ENCODE measurements around the gene KCNQ1. TPM values are rescaled to one million over a fixed set of nuclear protein-coding genes. Genes with fewer than 3 reads are reported as not detected.

The KCNQ1 gene
- total RNA-seq, 1 donor from 2014 or later, result 0.31 TPM

- DNase-seq, result no peak
Measured at GRCh38 chr11:2665526-2666400, 221.0 kb downstream of the KCNQ1 start.

DNA sequence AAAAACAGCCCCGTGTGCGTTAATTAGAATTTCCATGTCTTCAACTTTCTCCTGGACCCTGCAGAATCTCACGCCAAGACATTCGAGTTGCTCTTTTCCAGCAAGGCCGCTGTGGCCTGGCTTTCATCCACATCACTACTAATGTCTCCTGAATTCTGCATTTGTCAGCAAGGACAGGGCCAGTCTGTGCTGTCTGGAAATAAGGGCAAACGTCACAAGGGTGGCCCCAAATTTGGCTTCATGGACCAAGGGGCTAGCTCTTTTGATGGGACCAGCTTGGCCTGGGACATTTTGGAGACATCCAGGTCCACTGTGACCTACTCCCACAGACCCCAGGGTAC lies 221.6 kb downstream of the KCNQ1 start:
- DNase-seq, result no peak

DNA sequence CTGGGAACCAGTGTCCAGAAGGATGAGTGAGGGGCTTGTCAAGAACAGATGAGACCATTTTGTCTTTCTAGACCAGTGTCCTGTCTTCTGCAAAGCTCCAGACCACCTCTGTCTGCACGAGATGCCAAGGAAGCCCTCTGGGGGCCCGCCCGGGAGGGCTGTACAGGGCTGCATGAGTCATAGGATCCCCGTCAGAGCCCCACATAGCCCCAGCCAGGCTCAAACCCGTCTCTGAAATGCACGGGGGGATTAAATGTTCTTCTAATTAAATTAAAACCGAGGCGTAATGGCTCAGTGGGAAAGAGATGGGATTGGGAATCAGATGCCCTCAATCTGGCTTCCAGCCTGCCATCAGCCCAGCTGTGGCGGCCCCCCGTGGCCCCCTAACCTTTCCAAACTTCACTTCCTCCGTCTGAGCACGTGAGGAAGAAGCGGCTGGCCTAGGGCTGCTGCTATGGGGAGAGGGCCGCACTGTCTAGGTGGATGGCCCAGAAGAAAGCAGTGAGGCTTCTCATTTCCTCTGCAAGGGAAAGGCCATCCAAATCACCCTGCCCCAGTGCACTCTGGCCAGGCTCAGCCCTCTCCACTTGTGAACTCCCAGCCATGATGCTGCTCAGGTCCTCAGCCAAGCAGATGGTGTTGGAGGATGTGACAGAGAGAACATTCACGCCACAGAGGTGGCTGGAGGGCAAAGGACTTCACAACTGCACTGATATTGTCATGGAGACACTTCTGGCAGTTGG lies 222.2 kb downstream of the KCNQ1 start:
- DNase-seq, result no peak

DNA sequence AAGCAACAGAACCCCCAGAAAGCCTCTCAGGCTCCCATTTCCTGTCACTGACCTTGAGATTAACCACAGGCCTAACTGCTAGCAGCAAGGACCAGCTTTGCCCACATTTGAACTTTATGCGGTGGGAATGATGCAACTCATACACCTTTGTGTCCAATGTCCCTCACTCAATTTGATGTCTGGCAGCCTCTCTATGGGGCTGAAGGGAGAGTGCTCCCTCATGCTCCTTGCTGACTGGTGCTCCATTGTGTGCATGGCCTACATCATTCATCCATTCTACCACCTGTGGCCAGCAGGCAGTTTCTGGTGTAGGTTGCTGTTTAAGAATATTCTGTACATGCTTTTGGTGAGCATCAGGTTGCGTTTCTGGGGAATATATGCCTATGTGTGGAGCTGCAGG lies 223.1 kb downstream of the KCNQ1 start:
- no peak for DNase-seq

GRCh38 chr11:2668876-2669275 lies 224.1 kb downstream of the KCNQ1 start:
- no peak for DNase-seq

DNA sequence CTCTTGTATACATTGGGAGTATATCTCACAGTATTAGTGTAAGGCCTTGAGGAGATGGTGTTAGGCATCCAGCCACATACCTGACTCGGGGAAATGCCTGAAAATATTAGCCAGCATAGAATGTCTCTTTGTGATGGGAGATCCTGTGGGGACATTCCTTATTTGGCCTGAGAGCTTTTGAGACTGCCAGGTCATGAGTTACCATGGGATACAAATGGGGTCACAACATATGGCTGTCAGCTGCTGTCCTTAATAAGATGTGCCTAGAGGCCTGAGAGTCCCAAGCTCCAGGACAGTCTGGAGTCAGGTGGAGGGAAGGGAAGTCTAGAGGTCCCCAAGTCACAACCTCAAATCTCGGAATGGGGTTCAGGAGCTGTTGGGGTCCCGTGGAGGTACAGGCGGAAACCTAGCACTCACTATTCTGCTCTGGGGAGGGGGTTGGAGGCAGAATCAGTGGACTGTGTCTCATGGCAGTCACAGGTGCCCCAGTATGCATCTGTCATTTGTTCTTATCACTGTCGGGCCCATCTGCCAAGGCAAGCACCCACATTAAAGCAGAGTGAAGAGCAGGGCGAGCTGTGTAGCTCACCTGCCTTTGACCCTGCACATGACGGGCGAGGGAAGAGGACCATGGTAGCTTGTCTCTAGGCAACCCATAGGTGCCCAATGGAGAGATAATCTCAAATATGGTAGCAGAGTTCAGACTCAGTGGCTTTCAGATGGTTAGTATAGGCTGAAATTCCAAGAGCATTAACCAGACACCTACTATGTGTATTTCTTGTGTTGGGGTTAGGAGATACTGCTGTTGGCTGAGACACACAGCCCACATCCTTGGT lies 225.0 kb downstream of the KCNQ1 start:
- no peak for DNase-seq

- no peak for DNase-seq
Measured at GRCh38 chr11:2670541-2671100, 225.8 kb downstream of the KCNQ1 start.

DNA sequence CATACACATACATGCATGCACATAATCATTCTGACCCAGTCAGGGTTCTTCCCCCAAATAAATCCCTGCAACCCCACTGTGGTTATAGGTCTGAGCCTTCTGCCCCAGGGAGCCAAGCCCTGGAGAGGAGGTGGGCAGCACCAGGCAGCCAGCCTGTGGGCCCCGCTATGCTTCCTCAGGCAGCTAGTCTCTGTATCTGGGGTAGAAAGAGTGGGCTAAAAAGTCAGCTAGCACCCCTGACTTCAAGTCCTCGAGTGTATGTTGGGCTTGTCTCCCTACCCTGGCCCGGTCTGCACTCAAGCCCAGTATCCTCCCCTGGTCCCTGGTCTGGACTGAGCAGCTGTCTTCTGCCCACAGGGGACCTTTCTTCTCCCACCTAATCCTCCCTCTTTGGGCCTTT lies 226.9 kb downstream of the KCNQ1 start:
- DNase-seq, result no peak

- DNase-seq, result no peak
Measured at GRCh38 chr11:2672553-2673249, 227.9 kb downstream of the KCNQ1 start.

- no peak for DNase-seq
Measured at GRCh38 chr11:2673250-2673610, 228.4 kb downstream of the KCNQ1 start.

DNA sequence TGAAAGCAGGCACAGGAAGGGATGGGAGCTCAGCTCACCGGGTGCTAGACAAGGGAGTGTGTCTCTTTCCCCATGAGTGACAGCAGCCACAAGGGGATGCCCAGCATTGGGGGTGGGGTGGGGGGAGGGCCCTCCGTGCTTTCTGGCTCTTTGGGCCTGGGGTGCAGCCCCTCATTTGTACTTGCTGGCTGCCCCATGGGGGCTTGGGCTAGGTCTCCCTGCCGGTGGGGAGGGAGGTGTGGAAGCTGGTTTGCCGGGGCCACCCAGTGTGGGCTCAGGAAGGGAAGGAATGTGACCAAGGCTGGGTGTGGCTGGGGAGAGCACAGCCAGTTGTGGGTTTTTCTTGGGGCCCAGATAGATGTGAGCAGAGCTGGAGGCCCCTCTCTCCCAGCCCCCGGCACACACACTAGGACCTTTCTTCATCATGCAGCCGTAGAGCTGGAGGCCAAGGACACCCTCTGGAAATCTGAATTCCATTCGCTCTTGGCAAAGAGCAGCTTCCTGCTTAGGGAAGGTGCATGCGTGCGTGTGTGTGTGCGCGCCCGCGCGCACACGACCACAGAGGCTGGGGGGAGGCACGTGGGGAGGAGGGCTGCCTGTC lies 229.2 kb downstream of the KCNQ1 start:
- DNase-seq, result no peak

GRCh38 chr11:2674658-2675131 lies 229.9 kb downstream of the KCNQ1 start:
- DNase-seq, result no peak

DNA sequence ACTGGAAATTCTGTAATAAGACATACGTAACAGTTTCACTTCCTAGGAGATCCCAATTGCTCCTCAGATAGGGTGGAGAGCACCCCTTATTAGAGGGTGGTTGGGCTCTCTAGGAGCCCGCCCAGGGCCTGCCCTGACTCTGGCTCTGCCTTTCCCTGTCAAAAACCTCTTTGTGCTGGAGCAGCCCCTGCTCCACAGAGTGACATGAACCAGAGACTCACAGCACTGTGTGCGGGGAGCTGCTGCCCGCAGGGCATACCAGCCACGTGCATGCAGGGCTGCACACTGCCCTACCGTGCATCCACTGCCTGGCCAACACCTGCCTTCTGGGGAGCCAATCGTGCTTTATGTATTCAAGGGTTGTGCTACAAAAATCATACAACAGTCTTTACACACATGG lies 230.7 kb downstream of the KCNQ1 start:
- DNase-seq, result no peak

DNA sequence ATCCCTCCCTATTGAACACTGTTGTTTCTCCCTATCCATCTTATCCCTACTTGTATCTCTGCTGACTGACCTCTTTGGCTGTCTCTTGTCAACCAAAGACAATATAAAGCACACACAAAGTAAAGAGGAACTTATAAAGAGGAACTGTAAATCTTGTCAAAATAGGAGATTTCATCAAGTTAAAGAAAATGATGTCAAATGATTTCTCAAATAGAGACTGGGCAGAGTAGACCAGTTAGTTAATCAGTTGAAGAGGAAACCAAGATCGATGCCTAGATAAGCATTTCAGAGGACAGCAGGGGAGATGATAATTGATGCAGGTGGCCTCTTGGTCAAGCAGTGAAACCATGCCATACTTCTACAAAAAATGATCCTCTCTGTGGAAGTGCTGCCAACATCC lies 232.3 kb downstream of the KCNQ1 start:
- DNase-seq, result no peak

- DNase-seq, result no peak
Measured at GRCh38 chr11:2678396-2678795, 233.6 kb downstream of the KCNQ1 start.

DNA sequence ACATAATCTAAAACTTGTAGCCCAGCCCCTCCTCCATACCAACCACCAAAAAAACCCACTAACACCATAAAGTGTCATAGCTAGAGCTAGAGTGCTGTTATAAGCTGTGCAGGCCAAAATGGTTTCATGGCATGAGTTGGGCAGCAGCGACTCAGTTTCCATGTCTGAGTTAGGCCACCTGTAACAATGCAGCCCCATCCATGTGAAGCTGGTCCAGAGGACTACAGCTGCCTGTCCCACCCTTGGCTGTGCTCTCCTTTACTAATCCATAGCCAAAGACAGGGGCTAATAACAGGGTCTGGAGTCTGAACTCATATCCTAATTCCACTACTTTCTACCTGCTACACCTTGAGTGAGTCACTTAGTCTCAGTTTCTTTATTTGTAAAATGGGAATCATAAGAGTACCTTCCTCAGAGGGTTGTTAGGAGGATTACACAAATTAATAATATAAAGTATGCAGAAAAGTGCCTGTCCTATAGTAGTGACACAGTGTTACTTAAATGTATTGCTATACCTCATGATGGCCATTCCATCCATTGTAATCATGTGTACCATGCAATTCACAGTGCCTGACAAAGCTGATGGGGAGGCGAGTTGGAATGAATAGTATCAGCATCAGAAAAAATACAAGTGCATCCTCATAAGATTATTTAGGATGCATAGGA lies 234.3 kb downstream of the KCNQ1 start:
- no peak for DNase-seq

DNA sequence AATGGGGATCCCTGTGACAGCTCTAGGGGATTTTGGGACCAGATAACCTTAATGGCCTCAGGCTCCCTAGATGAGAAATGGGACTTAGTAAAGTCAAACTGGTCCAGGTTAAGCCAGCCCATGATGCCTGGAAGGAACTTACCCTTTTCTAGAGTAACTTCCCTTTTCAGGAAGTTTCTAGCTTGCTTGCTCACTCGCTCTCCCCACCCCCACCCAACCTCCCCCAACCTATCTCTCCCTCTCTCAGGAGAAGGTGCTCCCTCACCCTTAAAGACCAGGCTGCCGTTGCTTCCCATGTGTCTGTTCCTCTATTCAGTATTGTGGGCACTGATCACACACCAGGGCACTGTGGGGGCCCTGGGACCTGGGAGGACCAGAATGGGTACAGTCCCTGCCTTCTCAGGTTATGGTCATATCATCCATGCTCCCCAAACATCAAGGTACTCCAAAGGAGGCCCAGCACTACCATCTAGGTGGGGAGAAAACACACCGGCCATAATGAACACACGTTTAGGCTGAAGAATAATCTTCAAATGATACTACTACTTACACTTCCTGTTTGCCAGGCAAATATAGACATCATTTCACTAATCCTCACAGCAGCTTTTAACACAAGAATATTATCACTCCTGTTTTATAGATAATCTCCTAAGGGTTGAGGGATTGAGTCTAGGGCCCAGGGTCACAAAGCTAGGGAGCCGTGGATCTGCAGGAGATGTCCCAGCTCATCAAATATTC lies 236.8 kb downstream of the KCNQ1 start:
- DNase-seq, result no peak

DNA sequence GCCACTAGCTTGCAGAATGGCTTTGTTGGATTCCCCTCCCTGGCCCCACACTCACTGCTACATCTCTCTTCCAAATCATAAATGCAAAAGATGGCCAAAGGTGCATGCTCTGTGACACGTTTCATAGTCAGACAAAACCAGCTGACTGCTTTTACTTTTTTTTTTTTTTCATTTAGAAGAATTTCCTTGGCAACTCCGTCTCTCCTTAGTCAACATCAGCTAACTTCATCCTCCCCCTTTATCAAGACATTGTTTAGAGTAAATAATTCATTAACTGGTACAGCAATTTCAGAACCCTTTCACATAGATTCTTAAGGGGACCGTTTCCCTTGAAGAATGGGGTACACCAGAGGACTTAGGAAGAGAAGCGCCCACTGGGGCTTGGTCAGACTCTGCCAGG lies 239.0 kb downstream of the KCNQ1 start:
- DNase-seq, result no peak

DNA sequence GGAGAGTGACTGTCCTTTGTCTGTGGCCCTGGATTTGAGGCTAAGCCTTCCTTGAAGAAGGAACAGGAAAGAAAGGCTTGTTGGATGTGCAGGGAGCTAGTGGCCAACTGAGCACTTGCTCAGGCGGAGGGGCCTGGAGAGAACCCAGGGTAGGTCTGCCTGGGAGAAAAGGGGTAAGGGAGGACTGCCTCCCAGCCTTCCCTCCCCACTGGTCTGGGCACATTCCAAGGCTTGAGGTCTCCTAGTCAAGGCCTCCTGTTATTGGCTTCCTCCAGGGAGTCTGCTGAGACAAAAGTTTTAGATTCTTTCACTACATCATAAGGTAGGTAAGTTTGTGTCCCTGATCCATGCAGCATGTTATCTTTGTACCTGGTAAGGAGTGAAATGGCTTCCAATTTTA lies 239.8 kb downstream of the KCNQ1 start:
- no peak for DNase-seq

GRCh38 chr11:2685051-2685450 lies 240.2 kb downstream of the KCNQ1 start:
- DNase-seq, result no peak
